8988T (cell line): ENCODE results near the gene RIC8B.
A peak's percentile ranks its signal among the peaks of the same experiment; 100 is the strongest.
"Not testable (repeated sequence)": the region's sequence is repeated elsewhere in the genome, so short reads cannot be mapped to it uniquely, and the experiment has no call there.

Source experiments
- DNase-seq: peaks from one replicate; pipeline ENCODE4 v3.0.0; 2011

Gene RIC8B

GRCh38 chr12:106774005-106774807 is at the start of gene RIC8B:
Gene RIC8B (plus strand): TSS chr12:106774682. CDS start chr12:106774746, 64 bp downstream.
- DNase-seq = peak; percentile 80

GRCh38 chr12:106724934-106725333 is 49.5 kb upstream of the RIC8B start:
- no peak for DNase-seq

GRCh38 chr12:106726603-106727202 is 47.8 kb upstream of the RIC8B start:
- not testable (repeated sequence) for DNase-seq

DNA sequence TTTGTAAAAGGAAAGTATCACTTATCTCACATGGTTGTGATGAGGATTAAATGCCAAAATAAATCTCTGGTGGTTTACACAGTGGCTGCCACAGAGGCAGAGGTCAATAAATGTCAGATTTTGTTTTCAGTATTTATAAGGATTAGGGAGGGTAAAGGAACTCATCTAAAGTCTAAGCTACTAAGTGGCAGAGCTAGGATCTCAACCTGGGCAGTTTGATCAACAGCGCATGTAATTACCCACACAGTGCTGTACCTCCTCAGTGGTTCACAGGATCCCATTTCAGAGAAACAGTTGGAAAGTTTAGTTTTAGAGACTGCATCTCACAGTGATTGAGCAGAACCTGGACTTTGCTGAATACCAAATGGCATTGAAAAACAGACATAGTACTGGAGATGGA is 44.9 kb upstream of the RIC8B start:
- no peak for DNase-seq

- DNase-seq = no peak
These were observed 41.6 kb upstream of the RIC8B start for GRCh38 chr12:106732890-106733289.

DNA sequence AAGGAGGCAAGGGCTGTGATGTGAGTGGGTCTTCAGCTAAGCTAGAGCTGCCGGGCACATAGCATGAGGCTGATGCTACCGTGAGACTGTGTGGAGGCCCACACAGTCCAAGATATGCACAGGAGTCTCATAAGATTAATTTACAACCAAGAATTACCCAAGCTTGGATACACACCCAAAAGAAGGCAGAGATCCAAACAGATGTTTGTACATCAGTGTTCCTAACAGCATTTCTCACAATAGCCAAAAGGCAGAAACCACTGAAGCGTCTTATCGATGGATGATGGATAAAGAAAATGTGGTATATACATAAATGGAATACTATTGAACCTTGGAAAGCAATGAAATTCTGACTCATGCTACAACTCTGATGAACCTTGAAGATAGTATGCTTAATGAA is 40.8 kb upstream of the RIC8B start:
- DNase-seq = no peak

DNA sequence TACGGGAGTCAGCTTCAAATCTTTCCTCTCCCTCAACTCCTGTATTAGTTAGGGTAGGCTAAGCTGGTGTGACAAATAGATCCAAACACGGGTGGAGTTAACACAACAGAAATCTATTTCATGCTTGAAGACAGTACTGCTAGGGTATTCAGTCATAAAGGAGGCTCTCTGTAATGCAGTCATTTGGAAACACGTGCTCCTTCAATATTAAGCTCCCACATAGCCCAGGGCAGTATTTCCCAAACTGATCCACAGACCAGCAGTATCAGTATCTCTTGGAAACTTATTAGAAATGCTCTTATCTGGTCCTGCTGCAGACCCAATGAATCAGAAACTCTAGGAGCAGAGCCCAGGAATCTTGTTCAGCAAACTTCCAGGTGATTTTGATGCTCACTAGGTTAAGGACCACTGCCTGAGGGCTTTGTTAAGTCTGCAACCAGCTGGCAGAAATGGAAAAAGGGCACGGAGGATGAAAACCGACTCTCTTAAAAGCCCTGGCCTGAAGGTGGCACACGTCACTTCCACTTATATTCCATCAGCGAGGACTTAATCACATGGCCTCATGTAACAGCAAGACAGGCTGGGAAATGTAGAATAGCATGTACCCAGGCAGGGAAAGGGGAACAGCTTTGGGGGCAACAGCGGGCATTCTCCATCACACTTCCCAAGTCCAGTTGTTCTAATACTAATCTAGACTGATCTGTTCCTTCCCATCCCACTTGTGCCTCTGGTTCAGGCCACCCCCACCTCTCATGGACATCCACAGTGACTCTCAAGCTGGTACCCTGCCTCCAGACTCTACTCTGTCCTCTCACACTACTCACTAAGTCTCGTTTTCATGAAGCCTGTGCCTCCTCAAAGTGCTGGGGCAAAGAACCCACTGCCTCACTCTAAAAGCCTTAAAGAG is 38.2 kb upstream of the RIC8B start:
- DNase-seq = no peak

DNA sequence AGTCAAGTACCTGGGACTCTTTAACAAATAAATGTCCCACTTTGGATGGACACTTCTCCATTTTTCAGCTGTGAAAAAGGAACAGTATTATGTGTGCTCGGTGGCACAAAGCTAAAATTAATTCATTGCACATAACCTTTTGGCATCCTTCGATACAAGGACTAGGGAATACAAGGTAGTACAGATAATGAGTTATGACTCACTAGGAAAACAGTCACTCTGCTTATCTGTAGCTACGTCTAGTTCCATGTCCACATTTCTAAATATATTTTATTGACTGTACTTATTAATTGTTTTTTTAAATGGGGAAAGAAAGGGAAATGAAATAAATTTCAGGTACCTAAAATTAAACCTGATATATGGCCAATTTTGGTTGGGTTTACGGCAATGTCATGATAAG is 35.2 kb upstream of the RIC8B start:
- DNase-seq = no peak

GRCh38 chr12:106739815-106740530 is 34.5 kb upstream of the RIC8B start:
- no peak for DNase-seq

GRCh38 chr12:106740818-106741217 is 33.7 kb upstream of the RIC8B start:
- no peak for DNase-seq

- DNase-seq = no peak
These were observed 33.2 kb upstream of the RIC8B start for GRCh38 chr12:106741247-106741646.

GRCh38 chr12:106743270-106743988 is 31.1 kb upstream of the RIC8B start:
- DNase-seq = no peak

DNA sequence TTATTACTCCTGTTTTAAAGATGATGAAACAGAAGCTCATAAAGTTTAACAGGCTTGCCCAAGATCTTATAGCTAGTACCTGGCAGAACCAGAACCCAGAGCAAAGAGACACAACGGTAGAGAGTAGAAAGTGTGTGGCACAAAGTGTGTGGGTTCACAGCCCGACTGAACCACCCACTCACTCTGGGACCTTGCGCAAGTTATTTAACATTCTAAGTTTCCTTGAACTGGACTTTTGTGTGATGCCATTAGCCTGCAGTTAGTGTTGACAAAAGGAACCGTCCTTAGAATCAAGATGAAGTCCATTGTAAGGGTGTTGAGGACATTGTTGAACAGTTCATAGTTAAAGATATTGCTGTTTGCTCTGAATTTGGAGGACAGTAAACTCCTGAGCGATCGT is 29.9 kb upstream of the RIC8B start:
- DNase-seq = no peak

DNA sequence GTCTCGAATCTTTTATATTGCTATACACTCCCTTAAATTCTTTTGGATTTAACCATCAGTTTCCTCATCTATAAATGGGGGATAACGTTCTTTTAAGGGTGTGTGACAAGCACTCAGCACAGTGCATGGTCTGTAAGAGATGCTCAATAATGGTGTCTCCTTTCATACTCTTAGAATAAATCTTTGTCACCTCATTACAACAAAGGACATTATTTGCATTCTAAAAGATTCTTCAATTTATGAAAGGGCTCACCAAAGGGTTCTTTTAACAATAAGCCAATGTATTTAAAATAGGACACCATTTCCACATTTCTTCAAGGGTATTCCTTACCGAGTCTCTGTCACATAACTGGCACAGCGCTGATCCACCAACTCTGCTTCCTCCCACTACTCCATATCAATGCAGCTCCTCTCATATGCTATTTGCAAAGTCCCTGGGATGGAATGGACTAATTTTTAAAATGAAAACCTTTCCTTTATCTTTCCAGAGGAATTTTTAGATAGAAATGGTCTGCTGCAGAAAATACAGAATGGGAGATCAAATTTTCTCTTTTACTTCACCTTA is 29.2 kb upstream of the RIC8B start:
- DNase-seq = no peak

- no peak for DNase-seq
These were observed 26.5 kb upstream of the RIC8B start for GRCh38 chr12:106747973-106748436.

GRCh38 chr12:106750524-106750923 is 24.0 kb upstream of the RIC8B start:
- DNase-seq = no peak

DNA sequence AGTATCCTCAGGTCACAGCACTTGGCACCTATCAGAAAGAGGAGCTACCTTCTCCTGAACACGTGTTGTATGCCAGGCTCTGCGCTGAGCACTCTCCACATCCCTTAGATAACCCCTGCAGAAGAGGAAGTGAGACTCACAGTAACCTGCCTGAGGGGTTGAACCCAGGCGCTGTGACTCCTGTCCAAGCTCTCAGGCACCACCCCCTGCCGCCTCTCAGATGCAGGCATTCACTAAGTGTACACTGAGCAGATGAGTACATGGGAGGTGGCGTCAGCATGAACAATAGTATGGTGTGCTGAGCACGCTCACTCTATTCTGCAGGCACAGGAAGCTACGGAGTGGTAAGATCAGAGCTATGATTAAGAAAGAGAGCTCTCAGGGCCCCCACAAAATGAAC is 21.0 kb upstream of the RIC8B start:
- DNase-seq = no peak

DNA sequence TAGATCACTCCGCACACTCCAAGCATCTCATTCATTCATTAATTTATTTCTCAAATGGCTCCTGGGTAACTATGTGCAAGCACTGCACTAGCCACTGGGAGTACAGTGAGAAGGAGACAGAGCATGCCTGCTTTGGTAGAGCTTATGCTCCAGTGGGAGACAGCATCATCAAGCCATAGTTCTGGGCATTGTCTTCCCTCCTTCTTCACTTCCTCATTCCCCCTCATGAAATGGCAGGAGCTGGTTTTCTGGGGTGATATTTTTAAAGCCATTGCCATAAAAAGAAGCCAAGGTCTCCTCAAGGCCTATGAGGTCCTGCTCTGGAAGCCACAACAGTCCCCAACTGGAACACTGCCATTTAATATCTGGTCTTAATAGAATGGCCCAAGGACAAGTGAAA is 20.2 kb upstream of the RIC8B start:
- DNase-seq = no peak

- no peak for DNase-seq
These were observed 16.7 kb upstream of the RIC8B start for GRCh38 chr12:106757623-106758348.

DNA sequence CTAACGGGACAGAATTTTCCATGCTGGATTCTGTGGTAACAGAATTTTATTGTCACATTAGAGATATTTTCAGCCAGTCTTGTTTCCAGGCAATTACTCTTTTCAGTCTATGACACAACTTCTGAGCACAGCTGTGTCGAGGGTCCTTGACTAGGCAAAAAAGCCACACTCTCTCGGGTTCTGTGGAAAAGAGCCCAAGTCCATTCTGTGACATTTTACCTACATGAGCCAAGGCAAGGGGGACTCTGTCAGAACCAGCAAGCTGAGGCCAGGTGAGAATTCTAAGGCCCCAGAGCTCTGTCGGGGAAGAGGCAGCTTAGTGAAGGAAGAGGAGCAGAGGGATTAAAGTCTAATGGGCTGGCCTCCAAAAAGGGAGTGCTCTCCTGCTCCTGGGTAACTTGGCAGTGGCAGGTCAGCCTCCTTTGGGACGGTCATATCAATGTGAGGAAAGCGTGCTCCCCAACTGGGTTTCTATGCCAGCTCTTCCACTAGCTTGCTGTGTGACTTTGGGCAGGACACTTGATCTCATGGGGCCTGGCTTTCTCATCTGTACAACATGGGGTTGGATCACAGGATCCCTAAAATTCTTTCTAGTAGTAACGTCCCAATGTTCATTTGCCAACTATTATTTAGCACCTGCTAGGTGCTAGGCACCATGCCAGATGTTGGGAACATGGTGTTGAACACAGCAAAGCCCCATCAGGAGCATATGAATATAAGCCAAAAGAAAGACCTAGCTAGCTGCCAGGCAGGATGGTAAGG is 16.0 kb upstream of the RIC8B start:
- DNase-seq = no peak
